Activated CD8-positive, alpha-beta memory T cell treated with anti-CD3 and anti-CD28 coated beads for 24 hours (primary cell): ENCODE measurements around the gene TAS2R19.

ENCODE experiments used
- DNase-seq: peaks from one replicate; pipeline ENCODE4 v3.0.0-alpha.2; 2020

TAS2R19 gene

DNA sequence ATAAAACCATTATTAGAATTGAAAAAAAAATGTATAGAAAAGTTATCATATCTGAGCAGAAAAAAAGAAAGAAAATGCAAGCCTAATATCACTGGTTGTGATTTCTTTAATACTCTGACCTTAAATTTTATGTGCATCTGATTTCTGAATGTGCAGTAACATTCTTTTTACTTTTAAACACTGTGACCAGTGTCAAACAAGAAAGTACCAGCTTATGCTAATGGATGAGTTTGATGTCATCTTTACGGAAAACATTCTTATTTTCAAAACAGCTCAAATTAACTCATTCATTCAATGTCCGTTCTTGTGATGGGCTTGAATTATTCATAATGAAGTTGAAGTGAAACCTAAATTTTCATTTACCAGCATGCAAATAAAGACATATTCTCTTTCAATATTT, 35.6 kb downstream of the TAS2R19 start, which contains the start of gene TAS2R50:
Gene TAS2R50 (minus strand): TSS at position 101 of the 400 bp plus-strand sequence. CDS start 52 bp downstream, at position 49.
- no peak for DNase-seq

DNA sequence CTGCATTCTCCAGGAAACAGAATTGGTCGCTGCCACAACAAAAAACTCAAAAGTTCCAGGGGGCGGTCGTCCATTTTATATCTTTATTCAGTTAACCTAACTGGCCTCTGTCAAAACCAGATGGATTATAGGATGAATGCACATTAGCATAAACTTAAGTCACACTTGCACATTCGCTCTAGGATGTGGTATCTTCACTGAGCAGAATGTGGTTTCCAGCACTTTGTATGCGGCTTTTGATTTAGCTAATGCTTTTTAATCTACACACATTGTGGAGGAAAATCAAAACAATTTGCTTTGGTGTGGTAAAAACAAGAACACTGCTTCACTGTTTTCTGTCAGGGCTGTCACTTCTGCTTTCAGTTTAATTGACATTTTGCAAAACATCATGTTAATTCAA, 40.2 kb downstream of the TAS2R19 start:
- DNase-seq: no peak

DNA sequence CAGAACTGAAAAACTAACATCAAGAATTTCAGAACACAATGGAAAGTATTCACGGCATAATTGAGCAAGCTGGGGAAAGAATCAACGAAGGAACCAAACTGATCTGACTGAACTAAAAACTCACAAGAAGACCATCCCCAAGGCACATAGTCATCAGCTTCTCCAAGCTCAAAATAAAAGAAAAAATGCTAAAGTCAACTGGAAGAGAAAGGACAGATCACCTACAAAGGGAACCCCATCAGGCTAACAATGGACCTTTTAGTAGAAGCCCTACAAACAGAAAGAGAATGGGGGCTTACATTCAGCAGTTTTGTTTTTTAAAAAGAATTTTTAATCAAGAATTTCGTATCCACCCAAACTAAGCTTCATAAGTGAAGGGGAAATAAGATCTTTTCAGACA, 47.5 kb downstream of the TAS2R19 start:
- DNase-seq: no peak
